Mammary epithelial cell (primary cell): ENCODE data around the gene RNPEPL1.

Source experiments
- EZH2 ChIP-seq: IDR thresholded peaks from 2 replicates; pipeline ENCODE4 v1.6.1; 2012; ENCODE audit warnings: low read length, inconsistent platforms, borderline replicate concordance
- TF ChIP-seq, protein P1 (sequence below), 2 donors: IDR thresholded peaks in 1 of 2; conservative IDR thresholded peaks in 1 of 2; 2 replicates each; pipeline ENCODE4 v1.5.1; 2011 to 2012; ENCODE audit warnings: inconsistent platforms in 2 of 2, low read length in 2 of 2, mild to moderate bottlenecking in 2 of 2, control low read depth in 1 of 2, low read depth in 1 of 2; ENCODE audit not compliant: insufficient read depth in 1 of 2; ENCODE audit errors: extremely low read depth in 1 of 2

DNA sequence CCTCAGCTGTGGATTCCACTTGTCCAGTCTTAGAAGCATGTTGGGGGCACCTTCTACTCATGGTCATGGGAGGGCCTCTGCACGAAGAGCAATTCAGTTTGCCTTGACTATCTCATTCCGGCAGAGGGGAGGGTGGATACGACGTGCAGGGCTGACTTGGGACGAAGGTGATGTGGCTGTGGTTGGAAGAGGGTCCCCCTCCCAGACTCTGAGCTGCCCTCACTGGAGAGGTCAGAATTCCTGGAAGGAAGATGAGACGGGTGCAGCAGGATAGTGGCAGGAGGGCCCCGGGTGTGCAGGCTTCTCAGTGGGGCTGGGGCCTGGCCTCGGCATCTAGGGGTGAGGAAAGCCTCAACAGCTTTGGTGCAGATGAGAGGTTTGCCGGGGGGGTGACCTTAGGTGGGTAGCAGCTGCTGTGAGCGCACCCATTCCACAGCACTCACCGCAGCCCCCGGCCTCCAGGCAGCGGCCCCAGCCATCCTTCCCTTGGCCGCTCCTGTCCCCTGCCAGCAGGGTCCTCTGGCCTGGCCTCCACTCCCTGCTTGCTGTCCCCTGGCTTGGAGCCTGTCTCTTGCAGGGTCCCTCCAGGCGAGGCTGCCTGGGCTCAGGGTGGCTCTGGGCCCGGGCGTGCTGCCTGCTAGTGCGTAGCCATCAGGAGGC, 3.2 kb downstream of the RNPEPL1 start:
- TF ChIP-seq, protein P1, sequence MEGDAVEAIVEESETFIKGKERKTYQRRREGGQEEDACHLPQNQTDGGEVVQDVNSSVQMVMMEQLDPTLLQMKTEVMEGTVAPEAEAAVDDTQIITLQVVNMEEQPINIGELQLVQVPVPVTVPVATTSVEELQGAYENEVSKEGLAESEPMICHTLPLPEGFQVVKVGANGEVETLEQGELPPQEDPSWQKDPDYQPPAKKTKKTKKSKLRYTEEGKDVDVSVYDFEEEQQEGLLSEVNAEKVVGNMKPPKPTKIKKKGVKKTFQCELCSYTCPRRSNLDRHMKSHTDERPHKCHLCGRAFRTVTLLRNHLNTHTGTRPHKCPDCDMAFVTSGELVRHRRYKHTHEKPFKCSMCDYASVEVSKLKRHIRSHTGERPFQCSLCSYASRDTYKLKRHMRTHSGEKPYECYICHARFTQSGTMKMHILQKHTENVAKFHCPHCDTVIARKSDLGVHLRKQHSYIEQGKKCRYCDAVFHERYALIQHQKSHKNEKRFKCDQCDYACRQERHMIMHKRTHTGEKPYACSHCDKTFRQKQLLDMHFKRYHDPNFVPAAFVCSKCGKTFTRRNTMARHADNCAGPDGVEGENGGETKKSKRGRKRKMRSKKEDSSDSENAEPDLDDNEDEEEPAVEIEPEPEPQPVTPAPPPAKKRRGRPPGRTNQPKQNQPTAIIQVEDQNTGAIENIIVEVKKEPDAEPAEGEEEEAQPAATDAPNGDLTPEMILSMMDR (conservative IDR thresholded peaks at IDR 0.05 in 1 of 2, IDR thresholded peaks at IDR 0.05 in 1 of 2; ENCODE audit: extremely low read depth in 1 of 2, insufficient read depth in 1 of 2, low read depth in 1 of 2, low read length in 2 of 2) = no peak
- no peak for TF ChIP-seq EZH2
